Spleen (tissue), 11 donors: ENCODE data around the gene BRD1. TPM values are rescaled to one million over a fixed set of nuclear protein-coding genes. Genes with fewer than 3 reads are reported as not detected.

Experiments used
- DNase-seq: peaks from one replicate; pipeline ENCODE4 v3.0.0-alpha.2; 2020
- H3K27ac ChIP-seq, 8 donors: fragments of 200-600 bp; sonication (generic) in 7 of 8; 1 replicate in 4 of 8; 2 replicates in 4 of 8; pipeline versions ENCODE4 v1.5.0 to v1.8.0; 2016 to 2021; ENCODE audit warnings: inconsistent platforms in 4 of 8, mild to moderate bottlenecking in 4 of 8, moderate library complexity in 1 of 8
- H3K27me3 ChIP-seq, 7 donors: fragments of 200-600 bp; sonication (generic) in 6 of 7; replicated peaks in 1 of 7; 1 replicate in 4 of 7; 2 replicates in 3 of 7; pipeline versions ENCODE4 v1.5.0 to v1.8.0; 2016 to 2021; ENCODE audit warnings: inconsistent platforms in 3 of 7, mild to moderate bottlenecking in 1 of 7
- H3K36me3 ChIP-seq, 6 donors: fragments of 200-600 bp; sonication (generic) in 5 of 6; 1 replicate in 4 of 6; 2 replicates in 2 of 6; pipeline versions ENCODE4 v1.5.0 to v1.8.0; 2016 to 2021; ENCODE audit warnings: inconsistent platforms in 2 of 6
- H3K4me1 ChIP-seq, 6 donors: fragments of 200-600 bp; sonication (generic) in 5 of 6; 1 replicate in 3 of 6; 2 replicates in 3 of 6; pipeline versions ENCODE4 v1.5.0 to v1.8.0; 2016 to 2021; ENCODE audit warnings: inconsistent platforms in 3 of 6
- H3K4me3 ChIP-seq, 8 donors: fragments of 200-600 bp; sonication (generic) in 7 of 8; 1 replicate in 4 of 8; 2 replicates in 4 of 8; pipeline versions ENCODE4 v1.5.0 to v1.8.0; 2016 to 2021; ENCODE audit warnings: inconsistent platforms in 4 of 8, mild to moderate bottlenecking in 4 of 8, moderate library complexity in 2 of 8
- H3K9me3 ChIP-seq, 8 donors: fragments of 200-600 bp; sonication (generic) in 7 of 8; 1 replicate in 4 of 8; 2 replicates in 4 of 8; pipeline versions ENCODE4 v1.5.0 to v1.8.0; 2016 to 2021; ENCODE audit warnings: inconsistent platforms in 4 of 8
- POLR2A ChIP-seq, 3 donors: fragments of 450-650 bp; IDR thresholded peaks; one replicate each; pipeline ENCODE4 v1.5.1; 2017; ENCODE audit warnings: antibody characterized with exemption in 3 of 3, mild to moderate bottlenecking in 1 of 3
- POLR2AphosphoS5 ChIP-seq, 3 donors: sonication (generic); formaldehyde crosslinking; IDR thresholded peaks; one replicate each; pipeline ENCODE4 v1.5.1; 2017; ENCODE audit warnings: antibody characterized with exemption in 3 of 3
- WGBS, 5 donors: extraction: QIAGEN DNeasy Blood & Tissue Kit in 3 of 5; methylation state at CpG; one replicate each; pipeline versions ENCODE4 v1.1.5 to v1.1.7; 2013 to 2018; 5-methylcytosine and 5-hydroxymethylcytosine counted together
- intact Hi-C: fragments of 100-400 bp; cut with DNase I; formaldehyde crosslinking; loops from one replicate; pipeline ENCODE4 v1.15.0; 2023; ENCODE audit warnings: low total_unique reads
- polyA plus RNA-seq, 3 donors: library from polyadenylated mRNA; stranded (reverse); fragments of 200-250 nt; gene quantifications; one replicate each; pipeline ENCODE4 v1.2.1, GENCODE V29; 2013
- total RNA-seq, 7 donors: library from RNA; depleted of rRNA in 3 of 7; stranded (reverse); fragments of >200 nt in 3 of 7; fragmentation: NEBNext Ultra II Directional in 4 of 7; extraction: Animal tissue kit (Norgen Biotek cat#: 25700) in 4 of 7; gene quantifications; one replicate each; pipeline versions ENCODE4 v1.1.0 to v1.2.1, GENCODE V29; 2016 to 2021
- TF ChIP-seq, protein P1 (sequence below), 11 experiments: fragments of 200-600 bp in 7 of 11; fragments of 450-650 bp in 4 of 11; sonication (generic) in 4 of 11; IDR thresholded peaks in 8 of 11; conservative IDR thresholded peaks in 3 of 11; 1 replicate in 7 of 11; 2 replicates in 4 of 11; pipeline versions ENCODE4 v1.4.0 to v1.8.0; 2016 to 2021; ENCODE audit warnings: antibody characterized with exemption in 11 of 11, inconsistent platforms in 4 of 11, mild to moderate bottlenecking in 1 of 11
- donor health status: healthy with polysubstance abuse.
- donor health status: DM: no; HTN: no; CAD: no; lungs with moderate emphysema.
- donor health status: DM: no; HTN: no; CAD: no.
- donor health status: Bipolar disorder and iron deficiency.
- donor health status: healthy.
- donor health status: DM: no; HTN: no; CAD: no.
- donor health status: DM: yes; HTN: yes; CAD: no.

BRD1 gene
- total and polyA plus RNA-seq, 10 donors: 14.2 to 59.6 (median 37.4) TPM

DNA sequence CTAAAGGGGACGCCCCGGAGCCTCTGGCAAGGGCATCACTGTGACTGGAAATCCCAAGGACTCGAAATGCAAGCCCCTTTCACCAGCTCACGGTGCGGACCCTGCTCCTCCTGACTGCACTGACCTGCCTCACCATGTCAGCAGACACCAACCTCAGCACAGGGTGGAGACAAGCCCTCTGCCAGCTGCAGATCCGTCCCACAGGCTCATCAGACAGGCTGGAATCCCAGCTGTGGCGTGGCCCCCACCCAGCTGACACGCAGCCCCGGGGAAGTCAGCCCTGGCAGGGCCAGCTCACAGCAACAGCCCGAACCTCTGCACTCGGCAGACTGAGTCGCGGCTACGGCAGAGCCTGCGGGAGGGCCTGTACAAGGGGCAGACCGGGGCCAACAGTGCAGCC is 36.8 kb downstream of the BRD1 start:
- Histone ChIP-seq H3K27ac (no peak overlapping the region), H3K36me3 (peaks cover 4 to 94% (median 60%) of the 10 kb centered on the region in 6 donors), H3K9me3 (no peaks in the 10 kb centered on the region), H3K4me1 (peaks cover 27 to 60% (median 52%) of the 10 kb centered on the region in 6 donors), H3K4me3 (no peak overlapping the region), H3K27me3 (no peaks in the 10 kb centered on the region)
- WGBS, 5 donors: 76 to 88% (median 87%) methylated on average over 10 to 16 of the region's 16 CpGs
- intact Hi-C loops: no loop called here
- no peak for TF ChIP-seq POLR2A (IDR thresholded peaks at IDR 0.05)
- TF ChIP-seq, protein P1, sequence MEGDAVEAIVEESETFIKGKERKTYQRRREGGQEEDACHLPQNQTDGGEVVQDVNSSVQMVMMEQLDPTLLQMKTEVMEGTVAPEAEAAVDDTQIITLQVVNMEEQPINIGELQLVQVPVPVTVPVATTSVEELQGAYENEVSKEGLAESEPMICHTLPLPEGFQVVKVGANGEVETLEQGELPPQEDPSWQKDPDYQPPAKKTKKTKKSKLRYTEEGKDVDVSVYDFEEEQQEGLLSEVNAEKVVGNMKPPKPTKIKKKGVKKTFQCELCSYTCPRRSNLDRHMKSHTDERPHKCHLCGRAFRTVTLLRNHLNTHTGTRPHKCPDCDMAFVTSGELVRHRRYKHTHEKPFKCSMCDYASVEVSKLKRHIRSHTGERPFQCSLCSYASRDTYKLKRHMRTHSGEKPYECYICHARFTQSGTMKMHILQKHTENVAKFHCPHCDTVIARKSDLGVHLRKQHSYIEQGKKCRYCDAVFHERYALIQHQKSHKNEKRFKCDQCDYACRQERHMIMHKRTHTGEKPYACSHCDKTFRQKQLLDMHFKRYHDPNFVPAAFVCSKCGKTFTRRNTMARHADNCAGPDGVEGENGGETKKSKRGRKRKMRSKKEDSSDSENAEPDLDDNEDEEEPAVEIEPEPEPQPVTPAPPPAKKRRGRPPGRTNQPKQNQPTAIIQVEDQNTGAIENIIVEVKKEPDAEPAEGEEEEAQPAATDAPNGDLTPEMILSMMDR (IDR thresholded peaks at IDR 0.05 in 8 of 11, conservative IDR thresholded peaks at IDR 0.05 in 3 of 11): no peak
- peak in 1 of 3 donors; percentile 33 for TF ChIP-seq POLR2AphosphoS5 (IDR thresholded peaks at IDR 0.05)
- DNase-seq: no peak

DNA sequence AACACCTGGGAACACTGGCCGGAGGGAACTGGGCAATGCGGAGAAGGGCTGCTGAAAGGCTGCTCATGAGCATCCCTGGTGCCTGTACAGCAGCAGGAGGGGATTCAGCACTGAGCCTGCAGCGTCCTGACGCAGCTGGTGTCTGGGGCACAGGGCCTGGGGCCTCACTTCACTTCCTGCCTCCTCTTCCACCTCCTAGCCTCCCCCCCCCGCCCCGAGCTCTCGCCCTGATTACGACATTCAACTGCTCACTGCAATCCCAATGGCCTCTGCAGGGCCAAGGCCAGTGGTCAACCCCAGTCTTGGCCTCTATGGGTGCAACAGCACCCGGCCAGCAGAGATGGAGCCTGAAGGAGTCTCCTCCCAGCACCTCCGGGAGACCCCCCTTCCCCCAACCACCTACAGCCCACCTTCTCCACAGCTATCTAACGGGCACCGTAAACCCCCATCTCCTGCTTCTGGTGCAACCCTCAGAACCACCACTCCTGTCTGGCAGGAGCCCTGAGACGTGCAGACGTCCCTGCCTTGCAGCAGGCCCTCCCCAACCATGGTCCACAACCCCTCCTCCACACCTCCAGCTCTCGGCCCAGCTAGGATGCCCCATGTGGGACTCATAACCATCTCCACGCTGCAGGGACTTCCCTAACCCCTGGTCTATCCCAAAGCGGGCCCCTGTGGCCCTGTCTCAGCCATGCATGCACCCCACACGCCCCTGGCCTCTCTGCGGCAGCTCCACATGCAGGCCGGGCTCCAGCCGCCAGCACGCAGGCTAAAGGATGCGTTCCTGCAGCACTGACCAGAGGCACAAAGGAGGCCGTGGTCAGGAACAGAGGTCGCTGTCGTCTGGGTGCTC is 38.2 kb downstream of the BRD1 start:
- DNase-seq: peak; percentile 83
- H3K36me3 ChIP-seq: peaks cover 4 to 94% (median 54%) of the 10 kb centered on the region in 6 donors
- H3K9me3 ChIP-seq: no peaks in the 10 kb centered on the region
- peak overlapping the region; percentile 32 to 87 (median 74) for H3K27ac ChIP-seq
- H3K27me3 ChIP-seq: no peaks in the 10 kb centered on the region
- peak overlapping the region in 1 of 8 donors; percentile 36 for H3K4me3 ChIP-seq
- TF ChIP-seq, protein P1 (IDR thresholded peaks at IDR 0.05 in 8 of 11, conservative IDR thresholded peaks at IDR 0.05 in 3 of 11): no peak
- no peak for TF ChIP-seq POLR2A (IDR thresholded peaks at IDR 0.05)
- peak; percentile 37 to 51 (median 49) for TF ChIP-seq POLR2AphosphoS5 (IDR thresholded peaks at IDR 0.05)
- 37 to 67% (median 44%) methylated on average over 19 to 26 of the region's 26 CpGs for WGBS, 5 donors
- H3K4me1 ChIP-seq: peaks cover 38 to 74% (median 66%) of the 10 kb centered on the region in 6 donors
- intact Hi-C loops: no loop called here

DNA sequence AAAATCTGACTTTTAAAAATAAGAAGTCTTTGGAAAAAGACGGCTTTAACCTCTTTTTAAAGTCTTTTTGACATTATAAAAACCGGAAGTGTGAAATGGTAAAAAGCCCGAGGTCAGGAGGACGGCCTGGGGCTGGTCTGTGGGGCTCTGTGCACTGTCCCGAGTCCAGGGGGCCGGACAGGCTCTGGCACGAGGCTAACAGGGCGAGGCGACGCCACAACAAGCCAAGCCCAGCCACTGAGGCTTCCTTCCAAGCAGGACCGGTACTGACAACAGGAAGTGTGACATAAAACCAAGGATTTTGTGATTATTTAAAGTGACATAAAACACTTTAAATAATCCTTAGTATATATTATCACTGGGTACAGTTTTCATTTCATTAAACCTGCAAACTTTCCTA is 39.2 kb downstream of the BRD1 start:
- TF ChIP-seq, protein P1 (IDR thresholded peaks at IDR 0.05 in 8 of 11, conservative IDR thresholded peaks at IDR 0.05 in 3 of 11): no peak
- peak; percentile 56 to 73 (median 72) for TF ChIP-seq POLR2AphosphoS5 (IDR thresholded peaks at IDR 0.05)
- intact Hi-C loops: no loop called here
- Histone ChIP-seq H3K4me1 (peaks cover 38 to 84% (median 74%) of the 10 kb centered on the region in 6 donors), H3K4me3 (peak overlapping the region in 1 of 8 donors; percentile 36), H3K9me3 (no peaks in the 10 kb centered on the region), H3K36me3 (peaks cover 0 to 94% (median 52%) of the 10 kb centered on the region in 6 donors), H3K27me3 (no peaks in the 10 kb centered on the region), H3K27ac (peak overlapping the region; percentile 32 to 87 (median 74))
- 11 to 27% (median 13%) methylated on average over 11 of the region's 11 CpGs for WGBS, 5 donors
- peak; percentile 85 for DNase-seq

DNA sequence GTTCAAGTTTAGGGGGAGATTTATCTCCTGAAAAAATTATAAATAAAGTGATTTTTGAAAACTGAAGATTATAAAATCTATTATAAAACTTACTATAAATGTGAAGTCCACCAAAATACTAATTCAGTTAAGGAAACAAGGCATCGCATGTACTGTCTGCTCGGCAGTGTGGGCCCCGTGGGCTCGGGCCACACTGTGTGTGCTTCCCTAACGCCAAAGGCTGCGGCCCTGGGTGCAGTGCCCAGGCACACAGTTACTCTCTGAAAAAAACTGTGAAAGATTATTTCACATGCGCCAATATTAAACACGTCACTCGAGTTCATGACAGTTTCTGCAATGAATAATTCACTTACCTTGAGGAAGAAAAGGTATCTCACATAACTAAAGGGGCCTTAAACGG is 39.8 kb downstream of the BRD1 start:
- H3K4me3 ChIP-seq: no peak overlapping the region
- DNase-seq: no peak
- WGBS, 5 donors: 85 to 91% (median 88%) methylated on average over 10 of the region's 10 CpGs
- TF ChIP-seq, protein P1 (IDR thresholded peaks at IDR 0.05 in 8 of 11, conservative IDR thresholded peaks at IDR 0.05 in 3 of 11): no peak
- TF ChIP-seq POLR2A (IDR thresholded peaks at IDR 0.05): no peak
- no peak for TF ChIP-seq POLR2AphosphoS5 (IDR thresholded peaks at IDR 0.05)
- H3K27ac ChIP-seq: peak overlapping the region in 5 of 8 donors; percentile 51 to 80 (median 77)
- intact Hi-C loops: no loop called here
- peaks cover 38 to 89% (median 72%) of the 10 kb centered on the region in 6 donors for H3K4me1 ChIP-seq
- H3K27me3 ChIP-seq: no peaks in the 10 kb centered on the region
- H3K36me3 ChIP-seq: peaks cover 0 to 94% (median 51%) of the 10 kb centered on the region in 6 donors
- H3K9me3 ChIP-seq: no peaks in the 10 kb centered on the region
